HG03139 (cell line): ENCODE measurements around the gene SAFB.

Experiments used
- ATAC-seq: cut with Tn5 transposase; IDR thresholded peaks from one replicate; pipeline ENCODE4 v1.9.1; 2021; ENCODE audit not compliant: unreplicated experiment

Gene SAFB

DNA sequence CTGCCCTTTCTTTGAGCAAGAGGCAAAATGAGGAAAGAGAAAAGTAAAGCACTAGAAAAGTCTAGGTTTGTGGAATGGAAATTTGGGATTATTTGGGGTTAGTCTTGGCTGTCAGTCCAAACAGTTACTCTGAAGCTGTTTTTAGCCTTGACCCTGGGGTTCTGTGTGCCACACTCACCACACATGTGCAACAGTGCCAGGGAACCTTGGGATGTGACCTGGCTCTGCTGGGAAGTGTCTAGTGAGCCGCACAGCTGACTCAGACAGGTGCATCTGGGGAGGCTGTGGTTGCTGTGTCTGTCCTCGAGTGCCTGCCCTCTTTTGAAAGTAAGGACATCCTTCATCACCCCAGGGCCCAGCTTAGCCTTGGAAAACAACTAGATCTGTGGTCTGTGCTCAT lies 41.6 kb downstream of the SAFB start:
- no peak for ATAC-seq

DNA sequence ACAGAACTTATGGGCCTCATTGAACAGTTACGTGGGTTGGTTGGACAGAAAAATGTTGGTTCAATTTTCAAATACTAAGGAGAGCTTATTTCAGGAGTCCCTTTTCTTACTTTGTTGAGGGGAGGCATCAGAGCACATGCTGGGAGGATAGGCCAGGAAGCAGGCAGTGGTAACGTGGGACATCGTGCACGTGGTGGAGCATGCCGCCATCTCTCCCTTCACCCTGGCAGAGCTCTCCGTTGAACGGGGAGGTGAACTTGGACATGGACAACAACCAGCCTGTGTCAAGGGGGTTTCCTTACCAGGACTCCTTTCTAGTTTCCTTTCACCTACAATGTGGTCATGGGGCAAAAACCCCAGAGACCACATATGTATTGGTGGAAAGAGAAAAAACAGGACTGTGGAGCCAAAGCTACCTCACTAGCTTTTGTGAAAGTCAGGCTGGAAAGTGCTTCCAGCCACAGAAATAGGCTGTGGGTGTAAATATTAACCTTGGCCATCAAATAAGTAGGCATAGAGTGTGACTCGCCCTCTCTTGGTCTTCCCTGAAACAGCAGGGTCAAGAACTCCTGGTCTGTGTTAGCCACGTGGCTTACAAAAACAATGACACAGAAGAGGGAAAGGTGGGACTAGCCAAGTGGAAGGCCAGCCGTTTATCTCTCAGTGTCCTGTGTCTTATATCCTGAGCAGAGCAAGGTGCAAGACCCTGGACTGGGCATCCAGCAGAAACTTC lies 43.1 kb downstream of the SAFB start:
- no peak for ATAC-seq

DNA sequence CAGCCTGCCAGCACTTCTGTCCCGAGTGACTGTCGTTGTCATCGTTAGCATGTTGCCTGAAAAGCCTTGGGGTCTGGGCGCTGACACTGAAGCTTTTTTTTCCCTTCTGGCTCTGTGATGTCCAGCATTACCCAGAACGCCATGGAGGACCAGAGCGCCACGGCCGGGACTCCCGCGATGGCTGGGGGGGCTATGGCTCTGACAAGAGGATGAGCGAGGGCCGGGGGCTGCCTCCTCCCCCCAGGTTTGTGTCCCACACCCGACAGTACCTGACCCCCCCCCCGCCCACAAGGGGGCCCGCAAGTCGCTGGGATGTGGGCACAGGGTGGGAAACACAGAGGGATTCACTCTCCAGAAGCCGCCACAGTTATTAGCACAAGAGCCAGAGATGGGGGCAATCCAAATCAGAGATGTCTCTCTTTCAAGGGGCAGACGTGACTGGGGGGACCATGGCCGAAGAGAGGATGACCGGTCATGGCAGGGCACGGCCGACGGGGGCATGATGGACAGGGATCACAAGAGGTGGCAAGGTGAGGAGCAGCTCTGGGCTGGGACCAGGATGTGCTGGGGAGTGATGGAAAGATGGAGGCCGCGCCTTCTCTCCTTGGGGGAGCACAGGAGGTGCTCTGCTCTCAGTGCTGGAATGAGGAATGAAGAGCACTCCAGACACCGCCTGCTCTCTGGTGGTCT lies 44.2 kb downstream of the SAFB start:
- ATAC-seq = no peak

DNA sequence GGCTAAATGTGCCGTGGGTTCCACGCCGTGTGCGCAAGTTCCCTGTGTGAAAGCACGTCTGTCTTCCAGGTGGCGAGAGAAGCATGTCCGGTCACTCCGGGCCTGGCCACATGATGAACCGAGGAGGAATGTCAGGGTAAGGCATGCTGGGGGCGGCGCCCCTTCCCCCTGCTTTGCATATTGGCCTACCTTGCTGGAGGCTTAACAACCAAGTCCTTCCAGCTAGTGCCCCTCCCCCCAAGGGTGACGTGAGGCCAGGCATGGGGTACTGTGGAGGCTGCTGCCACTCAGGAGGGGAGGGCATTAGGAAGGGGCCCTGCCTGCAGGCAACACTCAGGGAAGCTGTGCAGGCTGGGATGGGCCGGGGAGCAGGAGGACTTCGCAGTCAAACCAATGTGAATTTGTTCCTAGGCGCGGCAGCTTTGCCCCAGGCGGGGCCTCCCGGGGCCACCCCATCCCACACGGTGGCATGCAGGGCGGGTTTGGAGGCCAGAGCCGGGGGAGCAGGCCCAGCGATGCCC lies 44.9 kb downstream of the SAFB start:
- ATAC-seq = no peak

DNA sequence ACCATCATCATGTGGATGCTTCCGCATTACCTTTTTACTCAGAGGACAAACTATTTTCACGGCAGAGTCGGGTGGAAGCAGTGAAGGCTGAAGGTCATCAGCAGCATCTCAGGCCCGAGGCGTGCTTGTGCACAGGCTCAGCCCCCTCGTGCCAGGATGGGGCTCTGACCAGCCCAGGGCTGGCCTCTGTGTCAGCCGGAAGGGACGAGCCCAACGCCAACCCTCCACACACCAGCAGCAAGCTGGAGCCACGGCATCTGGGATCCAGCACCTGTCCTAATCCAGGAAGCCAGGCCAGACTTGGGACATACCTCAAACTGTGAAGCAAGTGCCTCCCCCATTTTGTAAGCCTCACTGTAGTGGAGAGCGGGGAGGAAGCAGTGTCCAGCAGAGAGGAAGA lies 46.3 kb downstream of the SAFB start:
- ATAC-seq = no peak

DNA sequence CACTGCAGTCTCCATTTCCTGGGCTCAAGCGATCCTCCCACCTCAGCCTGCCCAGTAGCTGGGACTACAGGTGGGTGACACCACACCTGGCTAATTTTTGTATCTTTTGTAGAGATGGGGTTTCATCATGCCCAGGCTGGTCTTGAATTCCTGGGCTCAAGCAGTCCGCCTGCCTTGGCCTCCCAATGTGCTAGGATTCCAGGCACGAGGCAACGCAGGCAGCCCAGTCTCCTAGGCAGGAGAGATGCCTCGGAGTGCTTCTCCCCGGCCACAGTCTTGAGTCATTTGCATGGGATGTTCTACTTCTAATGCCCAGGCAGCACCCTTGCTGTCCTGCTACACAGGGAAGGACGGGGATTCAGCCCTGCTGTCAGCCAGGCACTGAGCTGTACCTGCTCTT lies 48.7 kb downstream of the SAFB start:
- no peak for ATAC-seq

DNA sequence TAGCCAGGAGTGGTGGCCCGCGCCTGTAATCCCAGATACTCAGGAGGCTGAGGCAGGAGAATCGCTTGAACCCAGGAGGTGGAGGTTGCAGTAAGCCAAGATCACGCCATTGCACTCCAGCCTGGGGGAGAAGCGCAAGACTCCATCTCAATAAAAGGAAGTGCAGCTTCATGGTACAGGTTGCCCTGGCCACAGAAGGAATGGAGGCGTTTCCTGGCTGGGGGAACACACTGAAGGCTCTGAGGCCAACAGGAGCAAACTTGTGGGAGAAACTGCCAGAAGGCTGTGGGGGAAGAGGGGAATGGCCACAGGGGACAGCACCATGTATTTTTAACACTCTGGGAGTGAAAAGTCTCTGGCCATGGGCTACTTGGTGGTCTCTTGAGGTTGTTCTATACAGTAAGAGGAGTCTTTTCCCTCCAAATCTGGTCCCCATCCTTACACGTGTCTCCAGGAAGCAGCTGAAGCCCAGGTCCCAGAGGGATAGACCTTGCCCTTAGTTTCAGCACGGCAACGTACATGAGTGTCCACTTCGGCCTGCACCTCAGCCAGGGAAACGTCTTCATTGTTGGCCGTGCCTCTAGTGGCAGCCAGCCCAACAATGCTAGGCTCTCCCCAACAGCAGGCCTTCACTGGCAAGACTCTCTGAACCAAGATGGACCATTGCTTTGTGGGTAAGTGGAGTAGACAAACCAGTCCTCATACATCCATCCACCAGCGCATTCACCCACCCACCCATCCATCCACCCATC lies 50.0 kb downstream of the SAFB start:
- ATAC-seq = no peak

DNA sequence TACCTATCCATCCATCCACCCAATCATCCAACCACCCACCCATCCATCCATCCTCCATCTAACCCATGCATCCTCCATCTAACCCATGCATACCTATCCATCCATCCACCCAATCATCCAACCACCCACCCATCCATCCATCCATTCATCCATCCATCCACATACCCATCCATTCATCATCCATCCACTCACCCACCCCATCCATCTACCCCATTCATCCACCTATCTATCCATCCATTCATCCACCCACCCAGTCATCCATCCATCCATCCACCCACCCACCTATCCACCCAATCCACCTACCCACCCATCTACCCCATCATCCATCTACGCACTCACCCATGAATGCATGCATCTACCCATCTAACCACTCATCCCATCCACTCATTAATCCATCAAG lies 50.9 kb downstream of the SAFB start:
- no peak for ATAC-seq

DNA sequence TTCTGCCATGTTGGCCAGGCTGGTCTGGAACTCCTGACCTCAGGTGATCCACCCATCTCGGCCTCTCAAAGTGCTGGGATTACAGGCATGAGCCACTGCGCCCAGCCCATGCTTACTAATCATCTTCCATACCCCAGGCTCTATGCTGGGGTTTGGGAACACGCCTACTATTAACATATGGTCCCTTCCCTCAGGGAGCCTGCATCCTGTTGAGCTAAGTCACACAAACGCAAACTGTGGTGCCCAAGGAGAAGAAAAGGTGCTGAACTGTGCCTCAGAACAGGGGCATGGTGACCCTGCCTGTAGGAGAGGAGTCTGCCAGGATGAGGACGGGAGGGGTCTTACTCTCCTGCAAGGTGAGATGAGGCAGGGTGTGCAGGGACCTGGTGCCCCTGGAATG lies 51.8 kb downstream of the SAFB start:
- ATAC-seq = no peak

DNA sequence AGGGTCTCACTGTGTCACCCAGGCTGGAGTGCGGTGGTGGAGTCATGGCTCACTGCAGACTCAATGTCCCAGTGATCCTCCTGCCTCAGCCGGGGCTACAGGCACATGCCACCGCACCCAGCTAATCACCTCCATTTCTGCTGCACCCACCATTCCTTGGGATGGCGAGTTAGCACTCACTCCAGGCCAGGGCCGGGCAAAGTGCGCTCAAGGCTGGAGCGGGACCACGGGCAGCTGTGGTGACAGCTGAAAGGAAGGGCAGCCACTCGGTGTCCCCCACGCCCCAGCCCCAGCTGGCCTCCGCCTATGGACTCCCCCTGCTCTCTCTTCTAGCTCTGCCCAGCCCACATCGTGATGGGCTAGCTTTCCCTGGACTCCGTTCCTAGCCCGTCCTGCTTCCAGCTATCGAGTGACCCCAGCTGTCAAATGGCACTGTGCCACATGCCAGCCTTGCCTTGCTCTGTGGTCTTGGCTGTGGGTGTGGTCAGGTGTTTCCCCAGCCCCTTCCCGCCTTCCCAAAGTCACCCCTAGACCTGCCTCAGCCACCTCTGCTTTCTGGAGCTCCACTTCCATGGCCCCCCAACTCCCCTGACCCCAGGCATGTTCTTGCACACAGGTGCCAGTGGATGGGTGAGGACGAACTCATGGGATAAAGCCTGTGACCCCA lies 53.4 kb downstream of the SAFB start:
- no peak for ATAC-seq

DNA sequence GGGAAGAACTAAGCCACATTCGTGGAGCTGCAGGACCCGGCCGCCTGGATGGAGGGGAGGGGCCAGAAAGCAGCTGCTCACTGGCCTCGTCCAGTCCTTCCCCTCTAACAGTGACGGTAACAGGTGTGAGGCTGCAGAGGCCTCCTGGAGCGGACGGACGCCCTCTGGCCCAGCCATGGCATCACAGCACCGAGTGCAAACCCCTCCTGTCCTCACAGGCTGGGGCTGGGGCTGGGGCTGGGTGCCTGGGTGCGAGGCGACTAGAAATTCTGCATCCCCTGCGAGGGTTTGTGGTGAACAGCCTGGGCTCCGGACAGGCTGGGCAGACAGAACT lies 53.9 kb downstream of the SAFB start:
- ATAC-seq = no peak

DNA sequence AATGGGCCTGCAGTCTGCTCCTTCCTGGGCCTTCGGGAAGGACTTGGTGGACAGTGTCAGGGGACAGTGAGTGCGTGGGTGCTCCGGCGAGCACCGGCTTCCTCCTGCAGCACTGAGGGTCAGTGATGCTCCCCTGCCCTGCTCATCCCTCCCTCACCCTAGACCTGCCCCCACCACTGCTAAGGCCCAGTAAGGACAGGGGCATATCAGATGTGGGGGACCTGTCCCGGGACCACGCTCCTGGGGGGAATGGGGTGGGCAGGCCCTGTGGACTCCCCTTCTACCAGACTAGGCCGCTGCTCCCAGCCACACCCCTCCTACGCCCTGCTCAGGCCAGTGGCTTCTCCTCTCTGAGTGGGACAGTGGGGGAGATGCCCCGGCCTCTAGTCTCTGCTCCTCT lies 54.3 kb downstream of the SAFB start:
- no peak for ATAC-seq

DNA sequence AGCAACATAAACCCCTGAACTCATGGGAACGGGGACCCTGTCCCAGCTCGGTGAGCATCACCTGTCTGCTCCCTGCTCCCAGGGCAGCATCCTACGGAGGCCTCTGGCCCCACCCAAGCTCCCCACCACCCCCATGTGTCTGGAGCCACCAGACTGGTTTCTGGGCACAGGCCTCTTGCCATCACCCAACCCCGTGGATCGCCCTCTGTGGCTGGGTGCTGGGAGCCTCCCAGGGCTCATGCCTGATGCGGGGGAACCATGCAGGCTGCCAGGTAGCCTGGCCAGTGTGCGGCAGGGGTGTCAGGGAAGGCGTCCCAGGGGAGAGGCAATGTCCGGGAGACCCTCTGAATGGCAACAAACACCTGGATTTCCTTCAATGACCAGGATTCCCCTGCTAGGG lies 54.7 kb downstream of the SAFB start:
- ATAC-seq = no peak

DNA sequence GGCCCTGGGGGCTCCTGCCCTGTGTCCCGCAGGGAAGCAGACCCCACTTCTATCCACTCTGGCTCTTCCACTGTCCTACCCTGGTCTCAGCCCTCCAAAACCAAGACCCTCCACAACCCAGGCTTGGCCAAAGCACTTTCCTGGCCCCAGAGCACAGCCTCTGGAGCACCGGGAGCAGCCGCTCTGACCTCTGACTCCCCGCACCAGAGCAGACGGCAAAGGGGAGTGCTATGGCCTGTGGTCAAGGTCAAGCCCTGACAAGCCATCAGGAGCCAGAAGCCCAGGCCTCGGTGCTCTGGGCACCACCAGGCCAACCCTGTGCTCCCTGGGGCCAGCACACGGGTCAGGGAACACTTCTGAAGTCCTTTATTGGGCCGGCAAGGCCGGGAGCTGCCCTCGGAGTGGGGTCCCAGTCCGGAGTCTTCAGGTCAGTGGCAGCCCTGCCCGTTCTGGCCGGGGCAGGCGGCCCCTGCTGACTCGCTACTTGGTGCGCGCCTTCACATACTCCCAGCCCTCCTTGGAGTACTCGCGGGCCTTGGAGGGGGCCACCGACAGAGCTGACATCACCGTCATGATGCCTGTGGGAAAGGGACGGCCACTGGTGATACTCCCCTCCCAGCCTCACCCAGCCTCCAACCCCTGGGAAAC lies 55.3 kb downstream of the SAFB start:
- ATAC-seq = no peak

DNA sequence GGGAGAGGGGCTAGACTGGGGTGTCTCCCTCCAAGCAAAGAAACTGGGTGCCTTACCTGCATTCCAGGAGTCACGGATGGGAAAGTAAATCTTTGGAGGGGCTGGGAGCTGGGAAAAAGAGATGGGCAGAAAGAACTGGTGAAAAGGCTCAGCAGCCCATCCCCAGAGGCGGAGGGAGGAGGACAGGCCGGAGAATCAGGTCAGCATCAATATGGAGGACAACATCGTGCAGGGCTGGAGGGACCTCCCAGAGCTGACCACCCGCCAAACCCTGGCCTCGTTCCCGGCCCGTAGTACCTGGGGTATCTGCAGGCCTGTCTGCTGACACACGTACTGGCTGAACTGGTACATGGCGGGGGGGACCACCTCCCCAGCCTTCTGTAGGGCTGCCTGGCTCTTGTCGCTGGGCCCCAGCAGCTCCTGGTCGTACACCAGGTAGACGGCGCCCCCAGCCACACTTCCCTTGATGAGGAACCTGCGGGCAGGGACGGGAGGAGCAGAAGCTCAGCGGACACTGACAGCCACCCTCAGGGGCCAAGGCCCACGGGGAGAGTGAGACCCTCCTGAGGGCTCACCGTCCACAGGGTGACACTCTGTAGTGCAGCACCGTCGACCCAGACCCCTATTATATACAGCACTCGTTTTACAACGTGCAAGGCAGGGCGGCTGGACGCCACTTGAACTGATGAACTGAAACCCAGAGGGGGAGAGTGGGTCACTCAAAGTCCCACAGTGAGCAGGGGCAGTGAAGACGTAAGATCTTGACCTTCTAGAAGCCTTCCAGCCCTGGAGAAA lies 56.6 kb downstream of the SAFB start:
- no peak for ATAC-seq

DNA sequence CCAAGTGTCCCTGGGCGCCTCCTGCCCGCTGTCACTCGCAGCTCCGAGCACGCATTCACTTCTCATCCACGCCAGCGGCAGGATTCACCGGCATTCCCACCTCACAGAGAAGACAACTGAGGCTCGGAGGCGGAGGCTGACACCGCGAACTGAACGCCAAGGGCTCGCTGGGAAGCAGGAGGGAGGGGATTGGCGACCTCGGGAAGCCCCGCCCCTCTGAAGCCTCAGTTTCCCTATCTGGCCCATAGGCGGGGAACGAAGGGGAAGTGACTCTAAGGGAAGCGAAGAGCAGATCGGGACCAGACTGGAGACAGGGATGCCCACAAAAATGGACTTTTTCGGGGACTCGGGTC lies 57.2 kb downstream of the SAFB start:
- no peak for ATAC-seq

DNA sequence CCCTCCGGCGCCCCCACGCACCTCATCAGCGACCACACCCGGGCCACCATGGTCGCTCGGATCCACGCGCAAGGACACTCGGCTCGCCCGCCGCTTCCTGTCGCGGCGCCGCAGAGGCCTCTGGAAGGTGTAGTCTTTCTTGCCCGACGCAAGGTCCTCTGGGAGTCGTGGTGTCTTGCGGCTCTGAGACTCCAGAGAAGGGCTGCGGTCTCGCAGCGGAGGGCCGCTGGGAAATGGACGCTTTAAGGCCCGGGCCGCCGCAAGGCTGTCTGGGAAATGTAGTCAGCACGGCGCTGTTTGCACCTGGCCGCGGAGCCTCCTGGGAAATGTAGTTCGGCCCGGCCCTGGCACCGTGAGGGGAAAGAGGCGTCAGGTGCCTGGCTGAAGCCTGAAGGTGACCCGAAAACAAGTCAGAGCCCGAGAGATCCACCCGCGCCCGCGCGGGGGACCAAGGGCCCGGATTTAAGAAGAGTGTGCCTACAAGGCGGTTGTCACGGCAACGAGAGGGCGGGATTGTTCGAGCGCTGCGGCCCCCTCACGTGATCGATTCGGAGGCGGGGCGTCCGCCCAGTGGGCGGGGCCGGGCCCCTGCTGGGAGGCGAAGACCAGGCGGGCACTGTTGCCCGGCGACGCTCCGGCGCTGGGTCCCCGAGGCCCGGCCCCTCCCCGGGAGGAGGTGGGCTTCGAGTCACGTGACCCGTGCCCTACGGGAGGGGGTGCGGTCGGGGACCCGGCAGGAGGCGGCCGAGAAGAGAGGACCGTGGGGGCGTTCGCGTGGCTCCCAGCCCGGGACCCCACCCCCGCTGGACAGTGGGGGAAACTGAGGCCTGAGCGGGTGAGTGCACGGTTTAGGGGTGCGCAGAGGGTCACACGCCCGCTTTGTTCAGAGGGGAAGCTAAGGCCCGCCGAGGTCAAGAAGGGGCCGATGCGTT lies 57.8 kb downstream of the SAFB start, which contains the start of the genes HSD11B1L and MICOS13:
Gene HSD11B1L, plus strand, starts transcription at position 591 of the 932 bp plus-strand sequence. CDS start 3,806 bp downstream, outside the sequence.
Gene MICOS13, minus strand, starts transcription at position 80 of the 932 bp plus-strand sequence. Its CDS starts 30 bp downstream, at position 50.
- ATAC-seq = peak; percentile 85

DNA sequence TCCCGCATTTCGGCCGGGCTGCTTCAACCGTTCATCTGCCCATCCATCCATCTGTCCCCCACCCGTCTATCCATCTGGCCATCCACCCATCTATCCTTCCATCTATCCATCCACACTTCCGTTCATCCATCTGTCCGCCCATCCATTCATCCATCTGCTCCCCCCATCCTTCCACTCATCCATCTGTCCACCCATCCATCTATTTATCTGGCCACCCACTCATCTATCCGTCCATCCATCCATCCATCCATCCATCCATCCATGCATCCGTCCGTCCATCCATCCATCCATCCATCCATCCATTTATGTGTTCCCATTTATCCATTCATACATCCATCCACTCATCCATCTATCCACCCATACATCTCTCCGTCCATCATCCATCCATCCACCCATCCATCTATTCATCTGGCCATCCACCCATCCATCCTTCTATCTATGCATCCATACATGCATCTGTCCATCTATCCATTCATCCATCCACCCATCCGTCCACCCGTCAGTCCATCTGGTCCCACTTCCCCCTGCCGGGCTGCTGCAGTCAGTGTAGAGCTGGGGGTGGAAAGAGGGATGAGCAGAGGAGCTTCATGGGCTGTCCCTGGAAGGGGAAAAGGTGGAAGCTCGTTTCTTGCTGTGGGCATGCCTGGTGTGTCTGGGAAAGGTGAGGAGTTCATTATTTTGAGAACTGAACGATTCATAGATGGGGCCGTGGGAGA lies 58.7 kb downstream of the SAFB start:
- ATAC-seq = no peak
